GM23248 (cell line): ENCODE results near the gene CERK. TPM values are rescaled to one million over a fixed set of nuclear protein-coding genes. Genes with fewer than 3 reads are reported as not detected.

Experiments used
- DNase-seq: peaks from one replicate; pipeline ENCODE4 v3.0.0-alpha.2; 2015
- H2AFZ ChIP-seq: fragments of 200-600 bp; sonication (generic); 2 replicates; pipeline ENCODE4 v1.6.1; 2016; ENCODE audit warnings: antibody characterized with exemption
- H3F3A ChIP-seq: fragments of 200-600 bp; sonication (generic); 2 replicates; pipeline ENCODE4 v1.6.1; 2016; ENCODE audit warnings: mild to moderate bottlenecking, antibody characterized with exemption, mixed run types; ENCODE audit not compliant: insufficient read depth
- H3K27ac ChIP-seq: fragments of 200-600 bp; sonication (generic); 2 replicates; pipeline ENCODE4 v1.5.1; 2016; ENCODE audit warnings: mild to moderate bottlenecking
- H3K27me3 ChIP-seq: fragments of 200-600 bp; sonication (generic); replicated peaks from 2 replicates; pipeline ENCODE4 v1.6.1; 2016; ENCODE audit warnings: mild to moderate bottlenecking; ENCODE audit not compliant: insufficient read depth
- H3K36me3 ChIP-seq: fragments of 200-600 bp; sonication (generic); 2 replicates; pipeline ENCODE4 v1.6.1; 2016; ENCODE audit warnings: low read depth, mild to moderate bottlenecking
- H3K4me1 ChIP-seq: fragments of 200-600 bp; sonication (generic); 2 replicates; pipeline ENCODE4 v1.6.1; 2016; ENCODE audit warnings: mild to moderate bottlenecking; ENCODE audit not compliant: insufficient read depth
- H3K4me2 ChIP-seq: fragments of 200-600 bp; sonication (generic); one replicate; pipeline ENCODE4 v1.6.1; 2016; ENCODE audit warnings: mild to moderate bottlenecking; ENCODE audit not compliant: unreplicated experiment
- H3K4me3 ChIP-seq: fragments of 200-600 bp; sonication (generic); 2 replicates; pipeline ENCODE4 v1.5.1; 2016; ENCODE audit warnings: mild to moderate bottlenecking
- H3K79me2 ChIP-seq: fragments of 200-600 bp; sonication (generic); 2 replicates; pipeline ENCODE4 v1.6.1; 2016; ENCODE audit warnings: mild to moderate bottlenecking; ENCODE audit not compliant: insufficient read depth
- H3K9ac ChIP-seq: fragments of 200-600 bp; sonication (generic); 2 replicates; pipeline ENCODE4 v1.6.1; 2016; ENCODE audit warnings: mild to moderate bottlenecking
- H3K9me2 ChIP-seq: fragments of 200-600 bp; sonication (generic); 2 replicates; pipeline ENCODE4 v1.6.1; 2016; ENCODE audit warnings: mixed run types, mild to moderate bottlenecking, moderate library complexity; ENCODE audit not compliant: insufficient read depth
- H3K9me3 ChIP-seq: fragments of 200-600 bp; sonication (generic); one replicate; pipeline ENCODE4 v1.6.1; 2017; ENCODE audit warnings: low read depth
- H4K20me1 ChIP-seq: fragments of 200-600 bp; sonication (generic); 2 replicates; pipeline ENCODE4 v1.6.0; 2016; ENCODE audit not compliant: insufficient read depth
- EZH2 ChIP-seq: fragments of 200-600 bp; sonication (generic); IDR thresholded peaks from 2 replicates; pipeline ENCODE4 v1.6.1; 2018; ENCODE audit warnings: antibody characterized with exemption, mild to moderate bottlenecking; ENCODE audit not compliant: insufficient read depth, poor library complexity, severe bottlenecking
- EZH2phosphoT487 ChIP-seq: fragments of 200-600 bp; sonication (generic); IDR thresholded peaks from 2 replicates; pipeline ENCODE4 v1.6.1; 2018; ENCODE audit warnings: antibody characterized with exemption, moderate library complexity, mild to moderate bottlenecking, low read depth; ENCODE audit not compliant: insufficient read depth
- WGBS, 2 experiments: methylation state at CpG; one replicate each; pipeline ENCODE4 v1.1.6; 2015 to 2017; ENCODE audit warnings: low lambda C conversion rate in 2 of 2, low coverage in 1 of 2; ENCODE audit errors: missing lambda C conversion rate in 2 of 2; 5-methylcytosine and 5-hydroxymethylcytosine counted together
- in situ Hi-C: fragments of 300-500 bp; cut with MboI; formaldehyde crosslinking; loops from 2 replicates; pipeline ENCODE4 v1.15.0; 2020
- polyA plus RNA-seq: library from polyadenylated mRNA; unstranded; fragments of >200 nt; fragmentation: Nextera tagmentation; extraction: Ambion mirVana; gene quantifications from 2 replicates; pipeline ENCODE4 v1.2.1, GENCODE V29; 2016
- total RNA-seq: library from RNA; depleted of rRNA; stranded (reverse); fragments of >200 nt; shearing (Covaris generic); gene quantifications from 2 replicates; pipeline ENCODE4 v1.2.3, GENCODE V29; 2014

Gene CERK
- total and polyA plus RNA-seq, 2 experiments from 2014 or later, result 25.3 to 45.4 TPM

GRCh38 chr22:46663436-46664100 is 74.5 kb downstream of the CERK start:
- no peak for TF ChIP-seq EZH2
- no peak for TF ChIP-seq EZH2phosphoT487
- Histone ChIP-seq H3K36me3 (no peaks in the 10 kb centered on the region), H3K9me3 (no peaks in the 10 kb centered on the region), H3K9ac (no peak overlapping the region), H3K9me2 (no peaks in the 10 kb centered on the region), H2AFZ (no peak overlapping the region), H3K79me2 (no peaks in the 10 kb centered on the region), H3K27me3 (no peaks in the 10 kb centered on the region), H3K4me3 (no peak overlapping the region), H3K4me1 (no peaks in the 10 kb centered on the region), H4K20me1 (no peaks in the 10 kb centered on the region), H3K27ac (no peak overlapping the region), H3F3A (no peaks in the 10 kb centered on the region), H3K4me2 (no peak overlapping the region)
- WGBS, 2 experiments, result 90 to 92% methylated on average over 28 of the region's 28 CpGs
- in situ Hi-C loops, result no loop called here
- DNase-seq, result no peak

GRCh38 chr22:46663001-46663400 is 75.1 kb downstream of the CERK start:
- Histone ChIP-seq H2AFZ (no peak overlapping the region), H3K36me3 (no peaks in the 10 kb centered on the region), H3K4me1 (no peaks in the 10 kb centered on the region), H3K9ac (no peak overlapping the region), H3K9me2 (no peaks in the 10 kb centered on the region), H3K4me2 (no peak overlapping the region), H3K27me3 (no peaks in the 10 kb centered on the region), H3K79me2 (no peaks in the 10 kb centered on the region), H3F3A (no peaks in the 10 kb centered on the region), H4K20me1 (no peaks in the 10 kb centered on the region), H3K4me3 (no peak overlapping the region), H3K27ac (no peak overlapping the region), H3K9me3 (no peaks in the 10 kb centered on the region)
- 93 to 94% methylated on average over 26 of the region's 26 CpGs for WGBS, 2 experiments
- in situ Hi-C loops, result no loop called here
- no peak for TF ChIP-seq EZH2
- TF ChIP-seq EZH2phosphoT487, result no peak
- no peak for DNase-seq

GRCh38 chr22:46662226-46662625 is 75.8 kb downstream of the CERK start:
- no peak overlapping the region for H3K4me2 ChIP-seq
- TF ChIP-seq EZH2phosphoT487 (no peak), EZH2 (no peak)
- DNase-seq, result no peak
- no peak overlapping the region for H2AFZ ChIP-seq
- H3K27ac ChIP-seq, result no peak overlapping the region
- H3K27me3 ChIP-seq, result no peaks in the 10 kb centered on the region
- H3F3A ChIP-seq, result no peaks in the 10 kb centered on the region
- H3K4me3 ChIP-seq, result no peak overlapping the region
- no peaks in the 10 kb centered on the region for H3K9me3 ChIP-seq
- no peak overlapping the region for H3K9ac ChIP-seq
- WGBS, 2 experiments, result 87 to 88% methylated on average over 15 of the region's 15 CpGs
- no peaks in the 10 kb centered on the region for H4K20me1 ChIP-seq
- no peaks in the 10 kb centered on the region for H3K36me3 ChIP-seq
- in situ Hi-C loops, result no loop called here
- no peaks in the 10 kb centered on the region for H3K4me1 ChIP-seq
- no peaks in the 10 kb centered on the region for H3K9me2 ChIP-seq
- no peaks in the 10 kb centered on the region for H3K79me2 ChIP-seq

DNA sequence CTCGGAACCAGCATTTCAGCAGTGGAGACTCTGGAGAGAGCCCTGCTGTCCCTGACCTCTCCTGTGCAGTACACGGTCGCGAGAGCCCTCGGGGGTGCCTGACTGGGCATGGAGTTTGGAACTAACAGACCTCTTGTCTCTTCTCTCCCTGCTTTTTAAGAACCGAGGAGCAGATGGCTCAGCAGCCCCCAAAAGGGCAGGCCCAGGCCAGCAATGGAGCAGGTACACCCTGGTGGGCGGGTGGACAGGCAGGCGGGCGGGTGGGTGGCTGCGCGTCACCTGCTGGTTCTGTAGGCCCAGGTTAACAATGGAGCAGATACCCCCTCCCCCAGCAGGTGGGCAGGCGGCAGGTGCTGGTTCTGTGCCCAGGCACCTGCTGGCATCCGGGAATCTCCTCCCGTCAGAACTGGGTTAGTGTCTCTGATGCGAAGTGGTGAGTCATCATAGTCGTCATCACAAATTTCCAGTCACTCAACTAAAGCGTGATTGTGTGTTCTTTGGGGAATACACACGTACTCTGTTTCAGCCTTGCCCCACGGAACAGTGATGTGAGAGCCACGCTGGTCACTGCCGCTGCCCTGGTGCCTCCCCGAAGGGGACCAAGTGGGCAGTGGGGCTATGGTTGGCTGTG is 76.7 kb downstream of the CERK start:
- no peak overlapping the region for H3K27ac ChIP-seq

More for the DNA sequence above, 76.7 kb downstream of the CERK start:
- Histone ChIP-seq H3K36me3 (no peaks in the 10 kb centered on the region), H3K9me3 (no peaks in the 10 kb centered on the region), H3K4me2 (no peak overlapping the region), H4K20me1 (no peaks in the 10 kb centered on the region), H3K79me2 (no peaks in the 10 kb centered on the region), H3K4me3 (no peak overlapping the region), H3K9me2 (no peaks in the 10 kb centered on the region), H2AFZ (no peak overlapping the region), H3K9ac (no peak overlapping the region), H3K4me1 (no peaks in the 10 kb centered on the region), H3F3A (no peaks in the 10 kb centered on the region), H3K27me3 (no peaks in the 10 kb centered on the region)
- WGBS, 2 experiments, result 84 to 85% methylated on average over 19 to 21 of the region's 22 CpGs
- in situ Hi-C loops, result no loop called here
- TF ChIP-seq EZH2 (no peak), EZH2phosphoT487 (no peak)
- DNase-seq, result peak; percentile 32
